ENCODE data around the gene SFR1. TPM values are rescaled to one million over a fixed set of nuclear protein-coding genes. Genes with fewer than 3 reads are reported as not detected.
"Not testable (repeated sequence)": the region's sequence is repeated elsewhere in the genome, so short reads cannot be mapped to it uniquely, and the experiment has no call there.

SFR1 gene
- total RNA-seq, 8 experiments from 2014 or later: 7.4 to 45.4 (median 9.5) TPM

DNA sequence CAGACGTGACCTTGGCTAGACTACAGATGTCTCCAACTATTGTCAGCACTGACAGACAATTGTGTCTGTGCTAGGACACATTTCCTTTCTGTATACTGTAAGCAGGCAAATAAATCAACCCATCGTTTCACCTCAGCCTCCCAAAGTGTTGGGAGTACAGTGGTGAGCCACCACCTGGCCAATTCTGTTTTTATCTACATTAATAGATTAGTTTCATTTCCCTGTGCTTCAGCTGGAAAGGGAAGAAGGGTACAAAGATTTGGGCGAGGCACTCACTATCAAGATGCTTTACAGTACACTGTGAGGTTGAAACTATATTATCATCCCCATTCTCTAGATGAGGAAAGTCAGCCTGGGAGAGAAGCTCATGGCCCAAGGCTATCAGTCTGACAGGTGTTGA lies 21.9 kb downstream of the SFR1 start:
- no peak overlapping the region for H3K4me3 ChIP-seq
- 56 to 86% (median 79%) methylated on average over 1 to 3 of the region's 3 CpGs; no CpG with 5 or more reads in 3 of the 10 experiments for WGBS, 10 experiments
- ATAC-seq (replicated peaks in 6 of 8): no peak
- no peak overlapping the region for H3K27ac ChIP-seq
- in situ Hi-C loops (cut with MboI; ENCODE audit: low pct_unique_long_range_greater_than_20kb in 2 of 9, low sequenced_read_pairs in 9 of 9, unreplicated experiment in 9 of 9): no loop called here
- H3K4me1 ChIP-seq (replicated peaks in 1 of 2): peaks cover 0 to 2% of the 10 kb centered on the region in 2 donors

DNA sequence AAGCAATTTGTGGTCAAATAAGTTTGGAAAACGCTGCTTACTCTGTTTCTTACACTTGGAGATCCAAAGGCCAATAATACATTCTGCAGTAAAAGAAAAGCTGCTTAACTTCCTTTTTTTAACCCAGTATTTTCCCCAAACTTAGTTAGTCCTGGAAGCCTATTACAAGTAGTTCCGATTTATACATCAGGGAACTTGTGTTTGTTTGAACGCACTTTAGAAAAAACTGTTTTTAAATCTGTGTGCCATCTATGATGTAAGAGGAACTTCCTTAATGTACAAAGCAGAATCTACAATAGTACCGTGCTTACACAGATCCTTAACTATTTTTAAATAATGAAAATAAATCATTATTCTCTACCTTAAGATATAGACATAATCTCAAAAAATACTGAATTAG lies 23.0 kb downstream of the SFR1 start:
- H3K27ac ChIP-seq: no peak overlapping the region
- 61 to 100% (median 89%) methylated on average over 2 to 4 of the region's 4 CpGs; no CpG with 5 or more reads in 1 of the 10 experiments for WGBS, 10 experiments
- in situ Hi-C loops (cut with MboI; ENCODE audit: low pct_unique_long_range_greater_than_20kb in 2 of 9, low sequenced_read_pairs in 9 of 9, unreplicated experiment in 9 of 9): no loop called here
- no peak overlapping the region for H3K4me3 ChIP-seq
- no peak for ATAC-seq (replicated peaks in 6 of 8)
- H3K4me1 ChIP-seq (replicated peaks in 1 of 2): peaks cover 0 to 7% of the 10 kb centered on the region in 2 donors

DNA sequence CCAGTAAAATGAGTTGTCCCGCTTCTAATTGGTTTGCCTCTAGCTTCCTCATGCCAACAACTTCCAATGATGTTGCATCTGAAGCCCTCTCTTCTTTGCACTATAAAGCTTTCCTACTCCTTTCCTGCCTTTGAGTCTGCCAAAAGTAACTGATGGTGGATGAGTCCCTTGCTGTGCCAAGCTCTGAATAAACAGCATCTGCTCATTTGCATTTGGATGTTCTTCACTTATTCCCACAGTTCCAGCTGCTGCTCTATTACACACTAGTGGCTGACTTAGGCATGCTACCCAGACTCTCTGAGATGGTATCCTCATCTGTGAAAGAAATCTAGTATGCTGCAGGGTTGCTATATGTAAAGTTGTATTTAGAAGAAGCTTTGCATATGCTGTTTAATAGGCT lies 24.9 kb downstream of the SFR1 start:
- 50 to 67% (median 60%) methylated on average over 1 of the region's 1 CpG; no CpG with 5 or more reads in 7 of the 10 experiments for WGBS, 10 experiments
- Histone ChIP-seq H3K27ac (no peak overlapping the region), H3K4me1 (replicated peaks in 1 of 2) (peaks cover 0 to 7% of the 10 kb centered on the region in 2 donors), H3K4me3 (no peak overlapping the region)
- in situ Hi-C loops (cut with MboI; ENCODE audit: low pct_unique_long_range_greater_than_20kb in 2 of 9, low sequenced_read_pairs in 9 of 9, unreplicated experiment in 9 of 9): no loop called here
- ATAC-seq (replicated peaks in 6 of 8): peak in 4 of 8 experiments; percentile 37 to 98 (median 93)

DNA sequence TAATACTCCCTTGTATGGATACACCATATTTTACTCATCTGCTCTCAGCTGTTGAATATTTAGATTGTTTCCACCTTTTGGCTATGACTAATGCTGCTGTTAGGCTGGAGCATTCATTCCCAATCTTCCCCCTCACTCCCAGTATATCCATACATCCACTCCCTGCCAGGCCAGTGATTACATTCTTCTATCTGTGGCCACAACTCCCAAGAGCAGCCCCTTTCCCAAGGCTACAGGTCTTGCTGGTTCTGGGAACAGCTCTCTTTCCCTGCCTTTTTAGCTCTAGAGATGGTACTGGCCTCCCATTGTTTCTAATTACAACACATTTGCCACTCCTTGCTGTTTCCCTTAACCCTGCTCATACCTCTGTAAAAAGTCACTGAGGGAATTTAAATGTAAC lies 28.2 kb downstream of the SFR1 start:
- peaks cover 0 to 7% of the 10 kb centered on the region in 2 donors for H3K4me1 ChIP-seq (replicated peaks in 1 of 2)
- ATAC-seq (replicated peaks in 6 of 8): peak in 2 of 8 experiments; percentile 50 to 73
- H3K27ac ChIP-seq: no peak overlapping the region
- H3K4me3 ChIP-seq: no peak overlapping the region
- in situ Hi-C loops (cut with MboI; ENCODE audit: low pct_unique_long_range_greater_than_20kb in 2 of 9, low sequenced_read_pairs in 9 of 9, unreplicated experiment in 9 of 9): no loop called here

DNA sequence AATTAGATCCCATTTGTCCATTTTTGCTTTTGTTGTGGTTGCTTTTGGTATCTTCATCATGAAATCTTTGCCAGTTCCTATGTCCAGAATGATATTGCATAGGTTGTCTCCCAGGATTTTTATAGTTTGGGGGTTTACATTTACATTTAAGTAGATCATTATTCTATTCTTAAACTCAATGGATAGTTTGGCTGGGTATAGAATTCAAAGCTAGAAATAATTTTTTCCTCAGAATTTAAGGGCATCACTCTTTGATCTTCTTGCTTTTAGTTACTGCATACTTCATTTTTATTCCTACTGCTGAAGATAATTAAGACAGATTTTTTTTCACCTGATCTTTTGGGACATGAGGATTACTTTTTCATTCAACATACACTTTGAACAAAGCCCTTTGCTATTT lies 29.8 kb downstream of the SFR1 start:
- no peak overlapping the region for H3K4me3 ChIP-seq
- peaks cover 0 to 7% of the 10 kb centered on the region in 2 donors for H3K4me1 ChIP-seq (replicated peaks in 1 of 2)
- ATAC-seq (replicated peaks in 6 of 8): no peak
- H3K27ac ChIP-seq: no peak overlapping the region
- in situ Hi-C loops (cut with MboI; ENCODE audit: low pct_unique_long_range_greater_than_20kb in 2 of 9, low sequenced_read_pairs in 9 of 9, unreplicated experiment in 9 of 9): no loop called here

DNA sequence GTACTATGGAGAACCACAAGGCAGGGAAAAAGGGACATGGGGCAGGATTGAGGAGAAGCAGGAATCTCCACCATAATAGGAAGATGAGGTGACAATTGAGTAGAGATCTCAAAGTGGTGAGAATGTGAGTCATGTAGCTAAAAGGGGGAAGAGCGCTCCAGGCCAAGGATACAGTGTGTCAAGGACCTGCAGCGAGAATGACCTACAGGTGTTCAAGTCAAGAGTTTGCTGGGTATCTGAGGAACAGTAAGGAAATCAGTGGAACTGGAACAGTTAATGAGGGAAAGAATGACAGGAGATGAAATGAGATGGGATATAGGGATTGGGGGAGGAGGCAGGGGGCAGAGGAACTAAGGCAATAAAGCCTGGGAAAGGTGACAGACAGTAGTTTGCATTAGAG lies 33.6 kb downstream of the SFR1 start:
- H3K4me1 ChIP-seq (replicated peaks in 1 of 2): no peaks in the 10 kb centered on the region
- H3K4me3 ChIP-seq: no peak overlapping the region
- in situ Hi-C loops (cut with MboI; ENCODE audit: low pct_unique_long_range_greater_than_20kb in 2 of 9, low sequenced_read_pairs in 9 of 9, unreplicated experiment in 9 of 9): no loop called here
- ATAC-seq (replicated peaks in 6 of 8): no peak
- H3K27ac ChIP-seq: no peak overlapping the region
- 60 to 100% (median 85%) methylated on average over 1 to 2 of the region's 2 CpGs; no CpG with 5 or more reads in 1 of the 10 experiments for WGBS, 10 experiments

DNA sequence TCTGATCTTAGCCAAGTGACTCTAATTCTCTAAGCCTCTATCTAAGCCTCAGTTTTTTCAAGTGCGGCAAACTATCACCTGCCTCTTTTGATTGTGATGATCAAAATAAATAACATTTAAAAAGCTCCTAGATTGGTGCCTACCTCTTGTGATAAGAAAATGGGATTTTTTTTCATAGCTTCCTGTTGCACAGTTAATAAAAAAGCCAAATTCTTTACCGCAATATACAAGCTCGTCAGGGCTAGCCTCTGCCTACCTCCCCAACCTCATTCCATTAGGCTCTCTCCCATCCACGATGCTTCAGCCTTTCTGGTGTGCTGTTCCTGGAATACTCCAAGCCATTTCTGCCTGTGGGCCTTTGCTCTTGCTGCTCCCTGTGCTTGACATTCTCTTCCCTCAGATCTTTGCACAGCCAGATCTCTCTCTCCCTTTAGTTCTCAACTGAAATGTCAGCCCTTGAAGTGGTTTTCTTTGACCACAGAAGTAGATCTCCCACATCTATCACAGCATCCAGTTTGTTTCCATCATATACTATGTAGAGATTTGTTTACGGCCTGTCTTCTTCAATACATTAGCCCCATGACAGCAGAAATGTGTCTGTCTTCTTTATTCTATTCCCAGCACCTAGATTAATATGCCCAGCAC lies 48.8 kb downstream of the SFR1 start:
- in situ Hi-C loops (cut with MboI; ENCODE audit: low pct_unique_long_range_greater_than_20kb in 2 of 9, low sequenced_read_pairs in 9 of 9, unreplicated experiment in 9 of 9): no loop called here
- Histone ChIP-seq H3K4me1 (replicated peaks in 1 of 2) (no peaks in the 10 kb centered on the region), H3K27ac (no peak overlapping the region), H3K4me3 (no peak overlapping the region)
- no peak for ATAC-seq (replicated peaks in 6 of 8)
- WGBS, 10 experiments: 54 to 92% (median 85%) methylated on average over 1 to 5 of the region's 5 CpGs; no CpG with 5 or more reads in 3 of the 10 experiments

DNA sequence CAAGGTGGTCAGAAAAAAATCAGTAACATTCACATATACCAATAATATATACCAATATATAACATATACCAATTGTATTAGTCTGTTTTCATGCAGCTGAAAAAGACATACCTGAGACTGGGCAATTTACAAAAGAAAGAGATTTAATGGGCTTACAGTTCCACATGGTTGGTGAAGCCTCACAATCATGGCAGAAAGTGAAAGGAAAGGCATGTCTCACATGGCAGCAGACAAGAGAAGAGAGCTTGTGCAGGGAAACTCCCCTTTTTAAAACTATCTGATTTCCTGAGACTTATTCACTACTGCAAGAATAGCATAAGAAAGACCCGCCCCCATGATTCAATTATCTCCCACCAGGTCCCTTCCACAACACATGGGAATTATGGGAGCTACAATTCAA lies 52.2 kb downstream of the SFR1 start:
- ATAC-seq (replicated peaks in 6 of 8); H3K4me1 ChIP-seq (replicated peaks in 1 of 2); in situ Hi-C loops (cut with MboI; ENCODE audit: low pct_unique_long_range_greater_than_20kb in 2 of 9, low sequenced_read_pairs in 9 of 9, unreplicated experiment in 9 of 9); H3K4me3 ChIP-seq; H3K27ac ChIP-seq: not testable (repeated sequence)
- 0 to 100% (median 67%) methylated on average over 1 of the region's 1 CpG; no CpG with 5 or more reads in 1 of the 10 experiments for WGBS, 10 experiments

Other genes with a start within 250 kb of the SFR1 start
- gene STN1, start 204.0 kb upstream of the SFR1 start, total RNA-seq: 10 to 100 TPM; 13.6 to 81.2 (median 24.7) TPM
- 10 to 100 TPM; 15.1 to 82.9 (median 28.8) TPM for gene SLK, start 155.0 kb upstream of the SFR1 start, total RNA-seq
- 1 to 10 TPM in 3 of 8 experiments, under 1 TPM in 5; 0.38 to 4.9 (median 0.74) TPM for gene COL17A1, start 36.3 kb upstream of the SFR1 start, total RNA-seq
- gene CFAP43, start 110.2 kb downstream of the SFR1 start, total RNA-seq: 10 to 100 TPM in 1 of 8 experiments, 1 to 10 TPM in 6, under 1 TPM in 1; 0.94 to 38.7 (median 2.0) TPM
- 100 to 1,000 TPM in 3 of 8 experiments, 10 to 100 TPM in 5; 29.7 to 331 (median 51.5) TPM for gene GSTO1, start 132.7 kb downstream of the SFR1 start, total RNA-seq
- gene GSTO2, start 147.0 kb downstream of the SFR1 start, total RNA-seq: 1 to 10 TPM in 6 of 8 experiments, under 1 TPM in 2; 0.88 to 3.6 (median 1.8) TPM
- 10 to 100 TPM in 2 of 8 experiments, 1 to 10 TPM in 6; 5.4 to 17.7 (median 8.6) TPM for gene ITPRIP, start 216.3 kb downstream of the SFR1 start, total RNA-seq
- gene CFAP58, start 231.7 kb downstream of the SFR1 start, total RNA-seq: 1 to 10 TPM in 7 of 8 experiments, under 1 TPM in 1; 0.58 to 1.8 (median 1.3) TPM